Endodermal cell (in vitro differentiated cells): Measurements from ENCODE around the gene CMSS1. TPM values are rescaled to one million over a fixed set of nuclear protein-coding genes. Genes with fewer than 3 reads are reported as not detected.

Experiments
- DNase-seq: peaks from one replicate; pipeline ENCODE4 v3.0.0-alpha.2; 2017
- H3K27ac ChIP-seq: 2 replicates; pipeline ENCODE4 v1.5.1; 2013; ENCODE audit warnings: mild to moderate bottlenecking, low read depth, low read length, moderate library complexity
- H3K27me3 ChIP-seq: 2 replicates; pipeline ENCODE4 v1.6.1; 2013; ENCODE audit warnings: mild to moderate bottlenecking, low read length, moderate library complexity; ENCODE audit not compliant: insufficient read depth, control insufficient read depth, poor library complexity, severe bottlenecking
- H3K36me3 ChIP-seq: 2 replicates; pipeline ENCODE4 v1.7.0; 2013; ENCODE audit warnings: mild to moderate bottlenecking, low read length, moderate library complexity; ENCODE audit not compliant: control insufficient read depth, insufficient read depth
- H3K4me1 ChIP-seq: one replicate; pipeline ENCODE4 v1.7.0; 2013; ENCODE audit warnings: low read length; ENCODE audit not compliant: control insufficient read depth, insufficient read depth
- H3K4me3 ChIP-seq: 2 replicates; pipeline ENCODE4 v1.5.1; 2013; ENCODE audit warnings: mild to moderate bottlenecking, low read length, moderate library complexity
- H3K9ac ChIP-seq: 2 replicates; pipeline ENCODE4 v1.6.1; 2013; ENCODE audit warnings: mild to moderate bottlenecking, low read length, moderate library complexity; ENCODE audit not compliant: poor library complexity, severe bottlenecking; ENCODE audit errors: extremely low read depth
- H3K9me3 ChIP-seq: 2 replicates; pipeline ENCODE4 v1.6.1; 2013; ENCODE audit warnings: mild to moderate bottlenecking, low read length, moderate library complexity; ENCODE audit not compliant: control insufficient read depth
- H3K27ac Mint-ChIP-seq: 2 replicates; pipeline ENCODE4 v1.8.0; 2020; ENCODE audit warnings: mixed read lengths
- H3K27me3 Mint-ChIP-seq: 2 replicates; pipeline ENCODE4 v1.8.0; 2021; ENCODE audit warnings: mild to moderate bottlenecking, mixed read lengths; ENCODE audit not compliant: insufficient read depth
- H3K36me3 Mint-ChIP-seq: 2 replicates; pipeline ENCODE4 v1.8.0; 2020; ENCODE audit warnings: low read depth, mixed read lengths
- H3K4me1 Mint-ChIP-seq: 2 replicates; pipeline ENCODE4 v1.8.0; 2020; ENCODE audit warnings: mixed read lengths
- H3K4me3 Mint-ChIP-seq: 2 replicates; pipeline ENCODE4 v1.8.0; 2020; ENCODE audit warnings: mild to moderate bottlenecking, moderate library complexity, mixed read lengths
- H3K9me3 Mint-ChIP-seq: 2 replicates; pipeline ENCODE4 v1.8.0; 2020; ENCODE audit warnings: mild to moderate bottlenecking, mixed read lengths
- WGBS, 2 experiments: methylation state at CpG; one replicate each; pipeline versions ENCODE4 v1.1.5 to v1.1.7; 2013; ENCODE audit warnings: missing lambda C conversion rate in 2 of 2, mixed read lengths in 1 of 2; ENCODE audit not compliant: insufficient coverage in 1 of 2, insufficient read length in 1 of 2; 5-methylcytosine and 5-hydroxymethylcytosine counted together
- total RNA-seq, 2 donors: library from RNA; stranded (reverse); fragmentation: NEBNext Ultra II Directional in 1 of 2; extraction: Animal tissue kit (Norgen Biotek cat#: 25700) in 1 of 2; gene quantifications; 2 replicates in 1 of 2; 3 replicates in 1 of 2; pipeline ENCODE4 v1.2.1, GENCODE V29; 2021
- TF ChIP-seq, protein P1 (sequence below): fragments of 200-600 bp; sonication (generic); conservative IDR thresholded peaks from 2 replicates; pipeline ENCODE4 v1.5.0; 2021; ENCODE audit warnings: antibody characterized with exemption, mild to moderate bottlenecking

The CMSS1 gene
- total RNA-seq, 2 donors from 2014 or later: 48.5 to 50.8 TPM

GRCh38 chr3:99789011-99789721 is 28.5 kb upstream of the CMSS1 start:
- Histone ChIP-seq H3K27me3 (peaks cover 12% of the 10 kb centered on the region), H3K9ac (no peak overlapping the region), H3K9me3 (no peaks in the 10 kb centered on the region), H3K4me3 (no peak overlapping the region), H3K27ac (no peak overlapping the region), H3K4me1 (no peaks in the 10 kb centered on the region), H3K36me3 (no peaks in the 10 kb centered on the region)
- no peak overlapping the region for H3K4me3 Mint-ChIP-seq
- no peaks in the 10 kb centered on the region for H3K27me3 Mint-ChIP-seq
- H3K27ac Mint-ChIP-seq: no peak overlapping the region
- peak; percentile 55 for DNase-seq
- 25 to 44% methylated on average over 1 to 3 of the region's 3 CpGs for WGBS, 2 experiments
- H3K9me3 Mint-ChIP-seq: no peaks in the 10 kb centered on the region
- H3K4me1 Mint-ChIP-seq: no peaks in the 10 kb centered on the region
- H3K36me3 Mint-ChIP-seq: no peaks in the 10 kb centered on the region
- TF ChIP-seq, protein P1, sequence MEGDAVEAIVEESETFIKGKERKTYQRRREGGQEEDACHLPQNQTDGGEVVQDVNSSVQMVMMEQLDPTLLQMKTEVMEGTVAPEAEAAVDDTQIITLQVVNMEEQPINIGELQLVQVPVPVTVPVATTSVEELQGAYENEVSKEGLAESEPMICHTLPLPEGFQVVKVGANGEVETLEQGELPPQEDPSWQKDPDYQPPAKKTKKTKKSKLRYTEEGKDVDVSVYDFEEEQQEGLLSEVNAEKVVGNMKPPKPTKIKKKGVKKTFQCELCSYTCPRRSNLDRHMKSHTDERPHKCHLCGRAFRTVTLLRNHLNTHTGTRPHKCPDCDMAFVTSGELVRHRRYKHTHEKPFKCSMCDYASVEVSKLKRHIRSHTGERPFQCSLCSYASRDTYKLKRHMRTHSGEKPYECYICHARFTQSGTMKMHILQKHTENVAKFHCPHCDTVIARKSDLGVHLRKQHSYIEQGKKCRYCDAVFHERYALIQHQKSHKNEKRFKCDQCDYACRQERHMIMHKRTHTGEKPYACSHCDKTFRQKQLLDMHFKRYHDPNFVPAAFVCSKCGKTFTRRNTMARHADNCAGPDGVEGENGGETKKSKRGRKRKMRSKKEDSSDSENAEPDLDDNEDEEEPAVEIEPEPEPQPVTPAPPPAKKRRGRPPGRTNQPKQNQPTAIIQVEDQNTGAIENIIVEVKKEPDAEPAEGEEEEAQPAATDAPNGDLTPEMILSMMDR: peak; percentile 77

GRCh38 chr3:99794485-99794884 is 23.2 kb upstream of the CMSS1 start:
- H3K4me3 Mint-ChIP-seq: no peak overlapping the region
- Histone ChIP-seq H3K27ac (no peak overlapping the region), H3K4me3 (no peak overlapping the region), H3K4me1 (no peaks in the 10 kb centered on the region), H3K27me3 (peaks cover 5% of the 10 kb centered on the region), H3K9ac (no peak overlapping the region), H3K9me3 (no peaks in the 10 kb centered on the region), H3K36me3 (no peaks in the 10 kb centered on the region)
- H3K36me3 Mint-ChIP-seq: no peaks in the 10 kb centered on the region
- no peak for DNase-seq
- TF ChIP-seq, protein P1: no peak
- no peaks in the 10 kb centered on the region for H3K9me3 Mint-ChIP-seq
- H3K27ac Mint-ChIP-seq: no peak overlapping the region
- 86 to 97% methylated on average over 7 to 8 of the region's 8 CpGs for WGBS, 2 experiments
- no peaks in the 10 kb centered on the region for H3K4me1 Mint-ChIP-seq
- no peaks in the 10 kb centered on the region for H3K27me3 Mint-ChIP-seq

- Histone ChIP-seq H3K4me1 (no peaks in the 10 kb centered on the region), H3K9me3 (no peaks in the 10 kb centered on the region), H3K27me3 (no peaks in the 10 kb centered on the region), H3K36me3 (no peaks in the 10 kb centered on the region), H3K9ac (no peak overlapping the region), H3K27ac (no peak overlapping the region), H3K4me3 (no peak overlapping the region)
- Mint-ChIP-seq H3K27me3 (no peaks in the 10 kb centered on the region), H3K27ac (no peak overlapping the region), H3K36me3 (no peaks in the 10 kb centered on the region), H3K4me3 (no peak overlapping the region), H3K9me3 (no peaks in the 10 kb centered on the region), H3K4me1 (no peaks in the 10 kb centered on the region)
- TF ChIP-seq, protein P1: no peak
- 91 to 94% methylated on average over 12 to 15 of the region's 15 CpGs for WGBS, 2 experiments
- DNase-seq: no peak
Measured at GRCh38 chr3:99795573-99795972, 22.1 kb upstream of the CMSS1 start.
